OCI-LY1 (cell line): ENCODE data around the gene TGFB2.

Experiments used
- H2AFZ ChIP-seq: fragments of 200-600 bp; sonication (generic), shearing (Covaris generic); 2 replicates; pipeline ENCODE4 v1.6.0; 2014; ENCODE audit warnings: antibody characterized with exemption, mild to moderate bottlenecking, low read length
- H3F3A ChIP-seq: fragments of 200-600 bp; sonication (generic), shearing (Covaris generic); 2 replicates; pipeline ENCODE4 v1.6.0; 2014; ENCODE audit warnings: mild to moderate bottlenecking, antibody characterized with exemption, low read length, moderate library complexity; ENCODE audit not compliant: insufficient read depth
- H3K27ac ChIP-seq: fragments of 200-600 bp; sonication (generic); 2 replicates; pipeline ENCODE4 v1.5.1; 2014; ENCODE audit warnings: low read length, mixed run types, mild to moderate bottlenecking, low read depth; ENCODE audit not compliant: poor library complexity, severe bottlenecking
- H3K27me3 ChIP-seq: fragments of 200-600 bp; sonication (generic); 2 replicates; pipeline ENCODE4 v1.6.0; 2014; ENCODE audit warnings: antibody characterized with exemption, mild to moderate bottlenecking, low read length, moderate library complexity; ENCODE audit not compliant: insufficient read depth
- H3K36me3 ChIP-seq: fragments of 200-600 bp; sonication (generic); 2 replicates; pipeline ENCODE4 v1.6.1; 2014; ENCODE audit warnings: mild to moderate bottlenecking, antibody characterized with exemption, low read length, moderate library complexity, mixed read lengths; ENCODE audit not compliant: insufficient read depth
- H3K4me1 ChIP-seq: fragments of 200-600 bp; sonication (generic); 2 replicates; pipeline ENCODE4 v1.5.1; 2014; ENCODE audit warnings: mild to moderate bottlenecking, low read length, moderate library complexity; ENCODE audit not compliant: insufficient read depth, severe bottlenecking
- H3K4me2 ChIP-seq: fragments of 200-600 bp; sonication (generic), shearing (Covaris generic); 2 replicates; pipeline ENCODE4 v1.6.1; 2014; ENCODE audit warnings: low read length
- H3K4me3 ChIP-seq: fragments of 200-600 bp; sonication (generic); 2 replicates; pipeline ENCODE4 v1.5.1; 2014; ENCODE audit warnings: low read length, low read depth, mild to moderate bottlenecking, mixed read lengths; ENCODE audit not compliant: poor library complexity, severe bottlenecking
- H3K79me2 ChIP-seq: fragments of 200-600 bp; shearing (Covaris generic); 2 replicates; pipeline ENCODE4 v1.6.1; 2016; ENCODE audit warnings: mixed run types, low read length, mixed read lengths; ENCODE audit not compliant: insufficient read depth
- H3K9ac ChIP-seq: fragments of 200-600 bp; sonication (generic), shearing (Covaris generic); 2 replicates; pipeline ENCODE4 v1.6.1; 2014; ENCODE audit warnings: mild to moderate bottlenecking, low read length, mixed read lengths
- H3K9me2 ChIP-seq: fragments of 200-600 bp; sonication (generic), shearing (Covaris generic); 2 replicates; pipeline ENCODE4 v1.6.1; 2014; ENCODE audit warnings: low read depth, mild to moderate bottlenecking, low read length, mixed read lengths
- H3K9me3 ChIP-seq: fragments of 200-600 bp; shearing (Covaris generic); 2 replicates; pipeline ENCODE4 v1.6.1; 2014; ENCODE audit warnings: low read length, mixed read lengths
- H4K20me1 ChIP-seq: fragments of 200-600 bp; sonication (generic), shearing (Covaris generic); 2 replicates; pipeline ENCODE4 v1.6.0; 2016; ENCODE audit warnings: mild to moderate bottlenecking, low read length; ENCODE audit not compliant: insufficient read depth
- EZH2 ChIP-seq: fragments of 200-600 bp; sonication (generic), shearing (Covaris generic); IDR thresholded peaks from 2 replicates; pipeline ENCODE4 v1.8.0; 2017; ENCODE audit warnings: borderline replicate concordance, mixed run types, mild to moderate bottlenecking, antibody characterized with exemption, low read length, moderate library complexity, mixed read lengths
- TF ChIP-seq, protein P1 (sequence below): fragments of 200-600 bp; sonication (generic), shearing (Covaris generic); IDR thresholded peaks from 2 replicates; pipeline ENCODE4 v1.5.1; 2017; ENCODE audit warnings: mild to moderate bottlenecking, antibody characterized with exemption, low read length, moderate library complexity, mixed read lengths

Gene TGFB2

DNA sequence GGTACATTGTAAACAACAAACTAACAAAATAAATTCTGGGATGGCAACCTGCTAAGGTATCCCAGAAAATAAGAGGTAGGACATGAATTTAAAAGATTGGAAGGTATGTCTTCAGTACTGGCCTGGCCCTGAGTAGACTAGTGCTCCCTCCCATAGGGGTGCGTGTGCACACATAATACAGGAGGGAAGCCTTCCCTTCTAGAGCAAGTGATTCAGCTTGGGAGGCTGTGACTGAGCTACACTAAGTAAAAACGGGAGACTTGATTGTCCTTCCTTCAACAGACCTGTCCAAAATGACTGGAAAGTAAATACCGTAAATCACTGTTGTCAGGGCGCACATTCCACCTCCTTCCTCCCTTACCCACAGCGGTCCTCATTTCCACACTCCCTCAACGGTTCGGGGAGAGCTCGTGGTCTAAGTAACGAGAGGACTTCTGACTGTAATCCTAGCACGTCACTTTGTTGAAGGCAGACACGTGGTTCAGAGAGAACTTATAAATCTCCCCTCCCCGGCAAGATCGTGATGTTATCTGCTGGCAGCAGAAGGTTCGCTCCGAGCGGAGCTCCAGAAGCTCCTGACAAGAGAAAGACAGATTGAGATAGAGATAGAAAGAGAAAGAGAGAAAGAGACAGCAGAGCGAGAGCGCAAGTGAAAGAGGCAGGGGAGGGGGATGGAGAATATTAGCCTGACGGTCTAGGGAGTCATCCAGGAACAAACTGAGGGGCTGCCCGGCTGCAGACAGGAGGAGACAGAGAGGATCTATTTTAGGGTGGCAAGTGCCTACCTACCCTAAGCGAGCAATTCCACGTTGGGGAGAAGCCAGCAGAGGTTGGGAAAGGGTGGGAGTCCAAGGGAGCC, at the start of gene TGFB2:
TSS of gene TGFB2 (plus strand) at position 523 of the 859 bp plus-strand sequence. CDS start 1,366 bp downstream, outside the sequence.
- no peak within 1 kb of the TSS for H3K27ac ChIP-seq
- no peaks in the 10 kb centered on the region for H4K20me1 ChIP-seq
- peak within 1 kb of the TSS; percentile 46 for H3K4me3 ChIP-seq
- no peak within 1 kb of the TSS for H2AFZ ChIP-seq
- TF ChIP-seq, protein P1, sequence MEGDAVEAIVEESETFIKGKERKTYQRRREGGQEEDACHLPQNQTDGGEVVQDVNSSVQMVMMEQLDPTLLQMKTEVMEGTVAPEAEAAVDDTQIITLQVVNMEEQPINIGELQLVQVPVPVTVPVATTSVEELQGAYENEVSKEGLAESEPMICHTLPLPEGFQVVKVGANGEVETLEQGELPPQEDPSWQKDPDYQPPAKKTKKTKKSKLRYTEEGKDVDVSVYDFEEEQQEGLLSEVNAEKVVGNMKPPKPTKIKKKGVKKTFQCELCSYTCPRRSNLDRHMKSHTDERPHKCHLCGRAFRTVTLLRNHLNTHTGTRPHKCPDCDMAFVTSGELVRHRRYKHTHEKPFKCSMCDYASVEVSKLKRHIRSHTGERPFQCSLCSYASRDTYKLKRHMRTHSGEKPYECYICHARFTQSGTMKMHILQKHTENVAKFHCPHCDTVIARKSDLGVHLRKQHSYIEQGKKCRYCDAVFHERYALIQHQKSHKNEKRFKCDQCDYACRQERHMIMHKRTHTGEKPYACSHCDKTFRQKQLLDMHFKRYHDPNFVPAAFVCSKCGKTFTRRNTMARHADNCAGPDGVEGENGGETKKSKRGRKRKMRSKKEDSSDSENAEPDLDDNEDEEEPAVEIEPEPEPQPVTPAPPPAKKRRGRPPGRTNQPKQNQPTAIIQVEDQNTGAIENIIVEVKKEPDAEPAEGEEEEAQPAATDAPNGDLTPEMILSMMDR, result no peak
- no peak for TF ChIP-seq EZH2
- H3K36me3 ChIP-seq, result no peaks in the 10 kb centered on the region; the same call in 1 of the 2 replicates
- H3K9me3 ChIP-seq, result no peaks in the 10 kb centered on the region
- peaks cover 14% of the 10 kb centered on the region for H3K4me1 ChIP-seq
- H3F3A ChIP-seq, result no peaks in the 10 kb centered on the region
- no peaks in the 10 kb centered on the region for H3K9me2 ChIP-seq
- 0 out of 2 replicates have a peak, but pooled peaks cover 4% of the 10 kb centered on the region for H3K27me3 ChIP-seq
- H3K79me2 ChIP-seq, result no peaks in the 10 kb centered on the region
- H3K4me2 ChIP-seq, result peak within 1 kb of the TSS; percentile 53; the same call in 1 of the 2 replicates
- H3K9ac ChIP-seq, result no peak within 1 kb of the TSS

DNA sequence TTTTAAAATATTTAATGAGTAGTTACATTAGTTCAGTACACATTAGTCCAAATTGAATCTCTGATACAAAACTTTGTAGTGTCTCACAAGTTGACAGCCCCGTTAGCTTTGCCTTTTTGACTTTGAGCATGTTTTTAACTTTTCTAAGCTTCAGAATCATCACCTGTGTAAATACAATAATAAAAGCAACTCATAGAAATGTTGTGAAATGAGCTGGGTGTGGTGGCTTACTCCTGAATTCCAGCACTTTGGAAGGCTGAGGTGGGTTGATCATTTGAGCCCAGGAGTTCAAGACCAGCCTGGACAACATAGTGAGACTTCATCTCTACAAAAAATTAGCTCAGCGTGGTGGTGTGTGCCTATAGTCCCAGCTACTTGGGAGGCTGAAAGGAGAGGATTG, 49.0 kb upstream of the TGFB2 start:
- Histone ChIP-seq H3K9me2 (no peaks in the 10 kb centered on the region), H3K4me1 (peaks cover 10% of the 10 kb centered on the region), H3K9me3 (no peaks in the 10 kb centered on the region), H3K4me2 (no peak overlapping the region), H3K9ac (no peak overlapping the region), H2AFZ (no peak overlapping the region), H3F3A (no peaks in the 10 kb centered on the region), H3K4me3 (no peak overlapping the region), H4K20me1 (no peaks in the 10 kb centered on the region), H3K27me3 (no peaks in the 10 kb centered on the region), H3K36me3 (peaks cover 18% of the 10 kb centered on the region; the same call in 1 of the 2 replicates), H3K79me2 (peaks cover 59% of the 10 kb centered on the region), H3K27ac (no peak overlapping the region)
- no peak for TF ChIP-seq EZH2
- TF ChIP-seq, protein P1, result no peak

DNA sequence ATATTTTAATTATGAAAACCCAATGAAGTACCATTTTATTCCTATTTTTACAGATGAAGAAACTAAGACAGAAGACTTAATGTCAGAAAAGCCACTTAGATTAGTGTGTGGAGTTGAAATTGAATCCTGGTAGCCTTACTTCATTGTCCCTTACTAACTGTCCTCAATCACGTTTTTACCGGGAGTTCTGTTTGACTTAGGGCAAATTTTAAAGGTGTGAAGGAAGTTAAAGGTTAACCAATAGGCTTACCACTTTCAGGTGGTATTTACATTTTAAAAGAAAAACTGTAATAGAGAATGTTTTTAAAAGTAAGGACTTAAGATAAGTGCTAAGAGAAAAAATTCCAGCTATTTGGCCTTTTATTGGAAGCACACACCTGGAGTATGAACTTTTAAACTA, 47.7 kb upstream of the TGFB2 start:
- H3K27me3 ChIP-seq, result no peaks in the 10 kb centered on the region
- no peak overlapping the region for H3K4me2 ChIP-seq
- H3K9me3 ChIP-seq, result no peaks in the 10 kb centered on the region
- H3K79me2 ChIP-seq, result peaks cover 48% of the 10 kb centered on the region
- no peaks in the 10 kb centered on the region for H3F3A ChIP-seq
- H3K27ac ChIP-seq, result no peak overlapping the region
- TF ChIP-seq, protein P1, result no peak
- TF ChIP-seq EZH2, result no peak
- no peaks in the 10 kb centered on the region for H4K20me1 ChIP-seq
- no peak overlapping the region for H3K9ac ChIP-seq
- H3K4me1 ChIP-seq, result peaks cover 10% of the 10 kb centered on the region
- no peak overlapping the region for H3K4me3 ChIP-seq
- no peaks in the 10 kb centered on the region for H3K9me2 ChIP-seq
- no peak overlapping the region for H2AFZ ChIP-seq
- peaks cover 17% of the 10 kb centered on the region; the same call in 1 of the 2 replicates for H3K36me3 ChIP-seq
